IMR-90 (cell line): ENCODE results near the gene AIDA. TPM values are rescaled to one million over a fixed set of nuclear protein-coding genes. Genes with fewer than 3 reads are reported as not detected.

ENCODE experiments used
- ATAC-seq: fragments of 200-7000 bp; cut with Tn5 transposase; 2 replicates; pipeline ENCODE4 v1.9.1; 2020; ENCODE audit warnings: low read depth, mild to moderate bottlenecking, moderate library complexity
- BruUV-seq: library from RNA; stranded (reverse); fragments of 400-500 nt; replicated peaks from 2 replicates; lab custom pipeline; 2021; lab: Mats Ljungman, UMichigan
- CTCF ChIA-PET: fragments of 300-600 bp; formaldehyde crosslinking; extraction: SDS; loops from one replicate; lab custom pipeline; 2021; ENCODE audit warnings: antibody characterized with exemption; lab: Yijun Ruan, JAX
- POLR2A ChIA-PET: fragments of 300-600 bp; sonication (Branson Sonifier 250); formaldehyde crosslinking; loops from one replicate; lab custom pipeline; 2022; ENCODE audit warnings: antibody characterized with exemption; ENCODE audit not compliant: unreplicated experiment; lab: Charles Lee
- DNase-seq: peaks from one replicate; pipeline ENCODE4 v3.0.0; 2013
- H2AFZ ChIP-seq: replicated peaks from 2 replicates; pipeline ENCODE3; 2013; ENCODE audit warnings: low read length, mild to moderate bottlenecking; ENCODE audit not compliant: poor library complexity
- H2AK5ac ChIP-seq: 2 replicates; pipeline ENCODE4 v1.6.1; 2013; ENCODE audit warnings: low read depth, low read length, inconsistent platforms
- H2AK9ac ChIP-seq: replicated peaks from 2 replicates; pipeline ENCODE3; 2013; ENCODE audit warnings: mild to moderate bottlenecking, low read depth, low read length, moderate library complexity; ENCODE audit not compliant: poor library complexity
- H2BK120ac ChIP-seq: 2 replicates; pipeline ENCODE4 v1.6.1; 2013; ENCODE audit warnings: low read depth, low read length, inconsistent platforms
- H2BK15ac ChIP-seq: 3 replicates; pipeline ENCODE4 v1.6.1; 2013; ENCODE audit warnings: low read depth, low read length, inconsistent platforms
- H2BK20ac ChIP-seq: 2 replicates; pipeline ENCODE4 v1.6.1; 2013; ENCODE audit warnings: low read depth, mild to moderate bottlenecking, inconsistent platforms, low read length, moderate library complexity
- H2BK5ac ChIP-seq: 2 replicates; pipeline ENCODE4 v1.6.1; 2013; ENCODE audit warnings: mild to moderate bottlenecking, low read depth, low read length, inconsistent platforms; ENCODE audit not compliant: poor library complexity, severe bottlenecking
- H3K14ac ChIP-seq: replicated peaks from 2 replicates; pipeline ENCODE4 v1.6.1; 2013; ENCODE audit warnings: low read depth, low read length, inconsistent platforms
- H3K18ac ChIP-seq: 2 replicates; pipeline ENCODE4 v1.6.1; 2013; ENCODE audit warnings: low read depth, low read length, control low read depth
- H3K23ac ChIP-seq: 2 replicates; pipeline ENCODE4 v1.6.1; 2013; ENCODE audit warnings: low read depth, low read length, inconsistent platforms
- H3K27ac ChIP-seq: 2 replicates; pipeline ENCODE4 v1.5.1; 2013; ENCODE audit warnings: mild to moderate bottlenecking, control low read depth, low read length; ENCODE audit not compliant: insufficient read depth
- H3K27me3 ChIP-seq: 2 replicates; pipeline ENCODE4 v1.6.1; 2013; ENCODE audit warnings: low read length; ENCODE audit not compliant: control insufficient read depth, insufficient read depth
- H3K36me3 ChIP-seq: 2 replicates; pipeline ENCODE4 v1.6.1; 2013; ENCODE audit warnings: low read length, mixed read lengths; ENCODE audit not compliant: control insufficient read depth, insufficient read depth
- H3K4ac ChIP-seq: 2 replicates; pipeline ENCODE4 v1.6.1; 2013; ENCODE audit warnings: low read depth, low read length, inconsistent platforms
- H3K4me1 ChIP-seq: 2 replicates; pipeline ENCODE4 v1.6.1; 2013; ENCODE audit warnings: low read length, mixed read lengths; ENCODE audit not compliant: control insufficient read depth, insufficient read depth
- H3K4me2 ChIP-seq: 2 replicates; pipeline ENCODE4 v1.6.1; 2013; ENCODE audit warnings: low read depth, mild to moderate bottlenecking, control low read depth, low read length, moderate library complexity
- H3K4me3 ChIP-seq: 2 replicates; pipeline ENCODE4 v1.5.1; 2013; ENCODE audit warnings: low read depth, mild to moderate bottlenecking, control low read depth, low read length, moderate library complexity; ENCODE audit not compliant: insufficient read depth
- H3K56ac ChIP-seq: 2 replicates; pipeline ENCODE4 v1.6.1; 2013; ENCODE audit warnings: low read length, inconsistent platforms; ENCODE audit not compliant: insufficient read depth; ENCODE audit errors: extremely low read depth
- H3K79me1 ChIP-seq, 2 experiments: 2 replicates each; pipeline ENCODE4 v1.6.1; 2013; ENCODE audit warnings: low read length in 2 of 2, inconsistent platforms in 1 of 2, low read depth in 1 of 2
- H3K9ac ChIP-seq: 2 replicates; pipeline ENCODE4 v1.6.1; 2013; ENCODE audit warnings: low read depth, low read length, control low read depth
- H3K9me1 ChIP-seq: 2 replicates; pipeline ENCODE4 v1.6.1; 2013; ENCODE audit warnings: low read length, inconsistent platforms; ENCODE audit not compliant: insufficient read depth
- H3K9me3 ChIP-seq: 2 replicates; pipeline ENCODE4 v1.6.1; 2013; ENCODE audit warnings: low read length; ENCODE audit not compliant: control insufficient read depth, insufficient read depth
- H4K20me1 ChIP-seq: 2 replicates; pipeline ENCODE4 v1.6.1; 2013; ENCODE audit warnings: low read length, inconsistent platforms; ENCODE audit not compliant: insufficient read depth
- H4K5ac ChIP-seq: 2 replicates; pipeline ENCODE4 v1.6.1; 2013; ENCODE audit warnings: mild to moderate bottlenecking, low read depth, low read length, control low read depth
- H4K8ac ChIP-seq, 2 experiments: 2 replicates each; pipeline ENCODE4 v1.6.1; 2013; ENCODE audit warnings: low read depth in 2 of 2, low read length in 2 of 2, control low read depth in 1 of 2, inconsistent platforms in 1 of 2
- H4K91ac ChIP-seq: 2 replicates; pipeline ENCODE4 v1.6.1; 2013; ENCODE audit warnings: low read depth, low read length, inconsistent platforms; ENCODE audit not compliant: insufficient read depth
- BHLHE40 ChIP-seq: fragments of 150-350 bp; IDR thresholded peaks from 2 replicates; pipeline ENCODE4 v1.6.1; 2016; ENCODE audit warnings: mild to moderate bottlenecking, low read depth, low read length
- CEBPB ChIP-seq: IDR thresholded peaks from 2 replicates; pipeline ENCODE4 v1.6.1; 2012; ENCODE audit warnings: low read depth, low read length, improper control_type of control experiment
- MAFK ChIP-seq: IDR thresholded peaks from 2 replicates; pipeline ENCODE4 v1.6.1; 2012; ENCODE audit warnings: low read depth, low read length, improper control_type of control experiment
- NFE2L2 ChIP-seq: fragments of 150-350 bp; IDR thresholded peaks from 2 replicates; pipeline ENCODE4 v1.6.1; 2016; ENCODE audit warnings: low read depth, mild to moderate bottlenecking, low read length
- RAD21 ChIP-seq: IDR thresholded peaks from 2 replicates; pipeline ENCODE4 v1.6.1; 2012; ENCODE audit warnings: low read length, improper control_type of control experiment
- RCOR1 ChIP-seq: IDR thresholded peaks from 2 replicates; pipeline ENCODE4 v1.6.1; 2012; ENCODE audit warnings: mild to moderate bottlenecking, low read length, improper control_type of control experiment; ENCODE audit not compliant: insufficient replicate concordance
- SMC3 ChIP-seq: fragments of 150-350 bp; IDR thresholded peaks from 2 replicates; pipeline ENCODE4 v1.6.1; 2016; ENCODE audit warnings: low read depth, mild to moderate bottlenecking, antibody characterized with exemption, low read length, moderate library complexity
- WGBS, 2 experiments: methylation state at CpG; one replicate each; pipeline versions ENCODE4 v1.1.5 to v1.1.7; 2013; ENCODE audit warnings: missing lambda C conversion rate in 2 of 2; ENCODE audit not compliant: insufficient read length in 1 of 2; ENCODE audit errors: extremely low coverage in 2 of 2; 5-methylcytosine and 5-hydroxymethylcytosine counted together
- dilution Hi-C: fragments of 300-500 bp; cut with HindIII; formaldehyde crosslinking; loops from one replicate; pipeline ENCODE4 v1.14.3; 2018; ENCODE audit warnings: low sequenced_read_pairs; ENCODE audit not compliant: unreplicated experiment
- in situ Hi-C: fragments of 300-500 bp; cut with MboI; formaldehyde crosslinking; loops from 3 replicates; pipeline ENCODE4 v1.14.3; 2019; ENCODE audit warnings: low sequenced_read_pairs, inconsistent platforms, mixed read lengths
- intact Hi-C: fragments of 100-400 bp; cut with micrococcal nuclease; formaldehyde crosslinking; loops from 2 replicates; pipeline ENCODE4 v1.10.0; 2022
- polyA plus RNA-seq, 3 experiments: library from polyadenylated mRNA; depleted of rRNA; stranded (reverse); fragments of >200 nt; gene quantifications; 2 replicates each; pipeline ENCODE4 v1.2.3, GENCODE V29; 2012; ENCODE audit warnings: low replicate concordance in 1 of 3
- total RNA-seq: library from RNA; depleted of rRNA; stranded (reverse); fragments of >200 nt; gene quantifications from 2 replicates; pipeline ENCODE4 v1.2.3, GENCODE V29; 2012
- TF ChIP-seq, protein P1 (sequence below): conservative IDR thresholded peaks from 2 replicates; pipeline ENCODE4 v1.5.1; 2012; ENCODE audit warnings: mild to moderate bottlenecking, low read depth, low read length, improper control_type of control experiment

The AIDA gene
- total and polyA plus RNA-seq, 2 of the 4 experiments (the other 2 are of a cell fraction), result 47.9 to 48.6 TPM

DNA sequence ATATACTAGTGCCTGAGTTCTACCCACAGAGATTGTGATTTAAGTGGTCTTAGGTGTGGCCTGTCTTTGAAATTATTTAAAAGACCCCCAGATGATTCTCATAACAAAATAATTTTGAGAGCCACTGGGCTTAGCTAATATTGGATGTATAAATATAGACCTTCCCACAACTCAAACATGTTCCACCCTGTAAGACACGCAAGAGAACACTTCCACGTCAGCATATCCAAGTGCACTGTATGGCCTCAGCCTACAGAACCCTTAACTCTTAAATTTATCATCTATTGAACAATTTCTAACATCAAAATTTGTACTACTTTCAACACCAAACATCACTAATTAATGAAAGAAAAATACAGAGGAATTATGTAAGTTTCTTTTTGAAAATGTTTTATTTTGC, 27.2 kb upstream of the AIDA start:
- ATAC-seq (no peak), DNase-seq (no peak)
- intact Hi-C loops, result no loop called here
- Histone ChIP-seq H3K36me3 (peaks cover 9% of the 10 kb centered on the region; the same call in 1 of the 2 replicates), H3K79me1 (no peaks in the 10 kb centered on the region), H3K18ac (no peak overlapping the region), H4K5ac (no peak overlapping the region), H3K9ac (no peak overlapping the region), H3K4me2 (no peak overlapping the region), H3K4me1 (peaks cover 6% of the 10 kb centered on the region), H2BK15ac (no peak overlapping the region), H2AK5ac (no peak overlapping the region), H4K91ac (no peak overlapping the region), H3K9me3 (no peaks in the 10 kb centered on the region), H3K23ac (no peak overlapping the region), H3K27ac (no peak overlapping the region), H3K27me3 (no peaks in the 10 kb centered on the region), H3K56ac (no peak overlapping the region), H2AFZ (no peak overlapping the region), H4K8ac (no peak overlapping the region), H2AK9ac (no peak overlapping the region), H2BK5ac (no peak overlapping the region), H3K14ac (no peak overlapping the region), H3K4ac (no peak overlapping the region), H2BK120ac (no peak overlapping the region), H2BK20ac (no peak overlapping the region), H4K20me1 (no peaks in the 10 kb centered on the region), H3K9me1 (no peaks in the 10 kb centered on the region), H3K4me3 (no peak overlapping the region)
- dilution Hi-C loops, result no loop called here
- BruUV-seq, result no TSS peak
- in situ Hi-C loops, result no loop called here
- WGBS, 2 experiments, result no CpG with 5 or more reads among the region's 2 CpGs
- POLR2A ChIA-PET, result no interaction called here
- no peak for TF ChIP-seq RAD21
- TF ChIP-seq SMC3, result no peak
- TF ChIP-seq NFE2L2, result no peak
- TF ChIP-seq BHLHE40, result no peak
- no peak for TF ChIP-seq CEBPB
- TF ChIP-seq RCOR1, result no peak
- no peak for TF ChIP-seq MAFK
- TF ChIP-seq, protein P1, sequence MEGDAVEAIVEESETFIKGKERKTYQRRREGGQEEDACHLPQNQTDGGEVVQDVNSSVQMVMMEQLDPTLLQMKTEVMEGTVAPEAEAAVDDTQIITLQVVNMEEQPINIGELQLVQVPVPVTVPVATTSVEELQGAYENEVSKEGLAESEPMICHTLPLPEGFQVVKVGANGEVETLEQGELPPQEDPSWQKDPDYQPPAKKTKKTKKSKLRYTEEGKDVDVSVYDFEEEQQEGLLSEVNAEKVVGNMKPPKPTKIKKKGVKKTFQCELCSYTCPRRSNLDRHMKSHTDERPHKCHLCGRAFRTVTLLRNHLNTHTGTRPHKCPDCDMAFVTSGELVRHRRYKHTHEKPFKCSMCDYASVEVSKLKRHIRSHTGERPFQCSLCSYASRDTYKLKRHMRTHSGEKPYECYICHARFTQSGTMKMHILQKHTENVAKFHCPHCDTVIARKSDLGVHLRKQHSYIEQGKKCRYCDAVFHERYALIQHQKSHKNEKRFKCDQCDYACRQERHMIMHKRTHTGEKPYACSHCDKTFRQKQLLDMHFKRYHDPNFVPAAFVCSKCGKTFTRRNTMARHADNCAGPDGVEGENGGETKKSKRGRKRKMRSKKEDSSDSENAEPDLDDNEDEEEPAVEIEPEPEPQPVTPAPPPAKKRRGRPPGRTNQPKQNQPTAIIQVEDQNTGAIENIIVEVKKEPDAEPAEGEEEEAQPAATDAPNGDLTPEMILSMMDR, result no peak
- CTCF ChIA-PET, result interaction anchor here (1.5 kb wide), 2 partner anchors 8 to 350 kb away, joined by 7 read pairs; no protein-coding TSS in a partner anchor
